ENCODE measurements around the gene KRT76.

GRCh38 chr12:52815161-52815560 lies 38.0 kb upstream of the KRT76 start:
- no peak for TF ChIP-seq POLR2AphosphoS5 (IDR thresholded peaks at IDR 0.05; ENCODE audit: low read depth, low read length)
- no peak for TF ChIP-seq SIN3A (IDR thresholded peaks at IDR 0.05; ENCODE audit: borderline replicate concordance, insufficient read depth, low read length)
- no peak for TF ChIP-seq REST (IDR thresholded peaks at IDR 0.05; ENCODE audit: insufficient read depth in 1 of 2, low read depth in 2 of 2, low read length in 2 of 2)
- no peak for TF ChIP-seq TAF1 (IDR thresholded peaks at IDR 0.05; ENCODE audit: borderline replicate concordance, insufficient read depth, low read length)
- TF ChIP-seq FOXP2 (optimal IDR thresholded peaks at IDR 0.05; ENCODE audit: borderline replicate concordance, extremely low read depth, extremely low read length, insufficient read depth) = no peak
